NCI-H2081 (cell line): Measurements from ENCODE around the gene HTATSF1.

ENCODE experiments used
- DNase-seq, 2 experiments: peaks; one replicate each; lab custom pipeline; 2025; lab: John Stamatoyannopoulos, UW

Gene HTATSF1

DNA sequence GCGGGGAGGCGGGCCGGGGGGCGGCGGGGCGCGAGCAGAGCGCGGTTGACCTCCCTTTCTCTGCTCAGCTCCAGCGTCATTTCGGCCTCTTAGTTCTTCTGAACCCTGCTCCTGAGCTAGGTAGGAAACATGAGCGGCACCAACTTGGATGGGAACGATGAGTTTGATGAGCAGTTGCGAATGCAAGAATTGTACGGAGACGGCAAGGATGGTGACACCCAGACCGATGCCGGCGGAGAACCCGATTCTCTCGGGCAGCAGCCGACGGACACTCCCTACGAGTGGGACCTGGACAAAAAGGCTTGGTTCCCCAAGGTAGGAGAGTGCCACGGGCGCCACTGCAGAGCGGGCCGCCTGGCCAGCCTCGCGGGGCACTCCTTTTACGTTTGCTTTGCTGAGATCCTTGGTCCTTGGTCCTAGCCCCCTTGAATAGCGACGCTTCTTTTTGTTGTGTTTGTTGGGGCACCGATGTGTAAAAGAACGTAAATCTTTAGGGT lies at the start of gene HTATSF1:
HTATSF1 (plus strand) TSS at position 37 of the 497 bp plus-strand sequence; CDS start at position 130, 93 bp downstream.
- no peak for DNase-seq

DNA sequence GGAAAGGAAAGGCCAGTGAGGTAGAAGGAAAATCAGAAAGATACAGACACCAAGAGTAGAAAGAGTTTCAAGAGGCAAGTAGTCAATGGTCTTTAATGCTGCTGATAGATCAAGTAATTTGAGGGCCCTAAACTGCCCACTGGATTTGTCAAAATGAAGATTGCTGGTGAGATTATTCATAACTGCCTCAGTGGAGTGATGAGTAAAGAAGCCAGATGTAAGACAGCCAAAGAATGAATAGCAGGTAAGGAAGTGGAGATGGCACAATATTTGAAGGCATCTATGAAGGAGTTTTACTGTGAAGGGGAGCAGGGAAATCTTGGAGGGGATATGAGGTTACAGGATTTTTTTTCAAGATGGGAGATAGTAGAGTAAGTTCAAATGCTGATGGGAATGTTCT lies 49.4 kb upstream of the HTATSF1 start:
- no peak for DNase-seq

GRCh38 chrX:136450050-136450830 lies 47.2 kb upstream of the HTATSF1 start:
- DNase-seq = no peak

GRCh38 chrX:136452614-136453013 lies 44.8 kb upstream of the HTATSF1 start:
- DNase-seq = no peak

GRCh38 chrX:136453114-136453513 lies 44.3 kb upstream of the HTATSF1 start:
- no peak for DNase-seq

GRCh38 chrX:136453771-136454170 lies 43.6 kb upstream of the HTATSF1 start:
- peak; percentile 37 to 78 for DNase-seq

DNA sequence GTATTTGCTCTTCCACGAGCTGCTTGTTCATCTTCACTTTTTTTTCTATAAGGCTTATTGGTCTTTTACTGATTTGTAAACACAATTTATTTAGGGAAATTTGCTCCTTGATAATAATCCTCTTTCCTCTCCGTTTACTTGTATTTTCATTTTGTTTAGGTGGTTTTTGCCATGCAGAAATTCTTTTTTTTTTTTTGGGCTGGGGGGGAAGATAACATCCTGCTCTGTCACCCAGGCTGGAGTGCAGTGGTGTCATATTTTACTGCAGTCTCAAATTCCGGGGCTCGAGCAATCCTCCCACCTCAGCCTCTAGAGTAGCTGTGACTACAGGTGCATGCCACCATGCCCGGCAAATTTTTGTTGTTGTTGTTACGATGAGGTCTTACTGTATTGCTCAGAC lies 41.3 kb upstream of the HTATSF1 start:
- DNase-seq = no peak

DNA sequence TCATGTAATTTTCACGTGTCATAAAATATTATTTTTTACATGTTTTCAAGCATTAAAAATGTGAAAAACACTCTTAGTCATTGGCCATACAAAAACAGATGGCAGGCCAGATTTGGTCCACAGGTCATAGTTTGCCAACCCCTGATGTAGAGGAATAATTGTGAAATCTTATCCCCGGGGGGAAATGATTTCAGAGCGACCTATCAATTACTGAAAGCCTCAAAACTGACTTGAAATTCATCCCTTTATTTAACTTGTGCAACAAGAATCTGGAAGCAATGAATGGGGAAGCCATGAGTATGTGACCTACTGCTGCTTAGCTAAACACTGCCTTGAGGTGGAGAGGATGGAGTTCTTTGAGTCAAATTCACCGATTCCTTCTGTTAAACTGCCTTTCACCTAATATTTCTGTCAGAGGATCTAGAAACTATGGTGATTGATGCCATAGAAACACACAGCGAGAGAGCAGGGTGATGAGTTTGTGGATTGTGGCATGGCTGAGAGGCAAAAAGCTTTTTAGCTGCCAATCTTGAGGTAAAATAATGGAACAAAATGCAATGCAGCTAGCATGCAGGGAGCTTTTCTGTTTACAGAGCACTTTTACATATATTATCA lies 40.0 kb upstream of the HTATSF1 start:
- DNase-seq = peak in 1 of 2 experiments; percentile 28

GRCh38 chrX:136464589-136464988 lies 32.8 kb upstream of the HTATSF1 start:
- DNase-seq = no peak

DNA sequence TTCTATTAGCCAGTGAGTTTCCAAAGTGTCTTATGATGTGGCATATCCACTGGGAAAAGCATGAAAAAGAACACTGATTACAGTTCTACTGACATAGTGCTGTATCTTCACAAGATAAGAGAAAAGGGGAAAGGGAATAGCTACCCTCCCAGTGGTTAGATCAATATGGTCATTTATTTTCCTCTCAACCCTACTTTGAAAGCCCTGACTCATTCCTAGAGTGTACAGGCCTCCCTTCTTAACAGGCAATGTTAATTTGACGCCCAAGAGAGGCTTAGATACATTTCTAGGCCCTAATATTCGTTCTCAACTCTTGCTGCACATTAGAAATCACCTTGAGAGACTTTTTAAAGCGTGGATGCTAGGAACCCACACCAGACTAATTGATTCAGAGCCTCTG lies 30.1 kb upstream of the HTATSF1 start:
- no peak for DNase-seq

DNA sequence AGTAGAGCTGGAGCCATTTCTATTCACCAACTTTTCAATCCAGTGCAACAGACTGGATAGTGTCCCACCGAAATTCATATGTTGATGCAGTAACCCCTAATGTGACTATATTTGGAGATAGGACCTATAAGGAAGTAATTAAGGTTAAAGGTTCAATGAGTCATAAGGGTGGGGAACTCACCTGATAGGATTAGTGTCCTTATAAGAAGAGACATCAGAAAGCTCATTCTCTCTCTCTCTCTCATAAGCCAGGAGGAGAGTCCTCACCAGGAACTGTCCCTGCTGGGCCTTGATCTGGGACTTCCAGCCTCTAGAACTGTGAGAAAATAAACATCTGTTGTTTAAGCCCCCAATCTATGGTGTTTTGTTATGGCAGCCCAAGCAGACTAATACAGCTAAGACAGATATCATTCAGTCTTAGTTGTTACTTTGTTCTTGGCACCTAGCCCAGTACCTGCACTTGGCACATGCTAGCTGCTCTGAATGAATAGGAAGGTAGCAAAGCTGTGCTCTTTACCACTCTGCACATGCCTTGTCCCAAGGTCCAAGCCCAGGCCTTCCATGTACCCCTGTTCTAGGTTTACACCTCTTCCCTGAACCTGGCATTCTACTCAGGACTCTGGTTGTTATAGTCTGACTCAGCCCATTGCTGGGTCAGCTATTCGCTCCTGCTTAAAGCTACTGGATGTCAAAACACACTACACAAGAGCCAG lies 28.8 kb upstream of the HTATSF1 start:
- peak in 1 of 2 experiments; percentile 23 for DNase-seq

DNA sequence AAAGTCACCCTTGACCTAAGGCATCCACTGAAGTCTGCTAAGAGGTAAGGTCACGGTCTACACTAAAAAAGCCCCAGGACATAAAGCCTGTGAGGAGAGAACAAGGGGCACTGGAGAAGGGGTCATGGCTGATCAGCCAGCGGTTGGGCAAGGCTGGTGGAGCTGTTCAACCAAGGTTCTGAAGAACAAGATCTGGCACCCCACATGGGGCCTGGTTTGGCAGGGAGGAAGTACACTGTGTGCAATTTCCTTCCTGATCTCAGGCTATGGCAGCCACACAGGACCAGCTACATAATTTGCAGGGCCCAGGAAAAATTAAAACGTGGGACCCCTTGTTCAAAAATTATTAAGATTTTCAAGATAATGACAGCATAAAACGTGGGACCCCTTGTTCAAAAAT lies 23.7 kb upstream of the HTATSF1 start:
- no peak for DNase-seq

DNA sequence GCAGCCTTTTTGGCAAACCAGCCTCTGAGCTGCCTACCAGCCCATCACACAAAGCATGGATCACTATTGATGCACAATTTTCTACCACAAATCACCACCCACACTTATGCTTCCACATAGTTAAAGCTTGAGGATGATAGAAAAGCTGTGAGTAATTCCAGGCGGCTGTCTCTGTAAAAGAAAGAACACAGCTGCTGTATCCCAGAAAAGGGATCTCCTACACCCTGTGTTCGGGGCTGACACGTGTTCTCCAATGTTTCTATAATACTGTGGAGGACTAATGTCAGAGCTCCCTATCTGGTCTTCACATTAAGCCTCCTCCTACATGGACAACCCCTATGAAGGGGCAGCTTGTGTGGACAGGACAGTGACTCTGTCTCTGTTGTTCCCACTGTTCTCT lies 22.2 kb upstream of the HTATSF1 start:
- DNase-seq = no peak

GRCh38 chrX:136476501-136476900 lies 20.9 kb upstream of the HTATSF1 start:
- no peak for DNase-seq

DNA sequence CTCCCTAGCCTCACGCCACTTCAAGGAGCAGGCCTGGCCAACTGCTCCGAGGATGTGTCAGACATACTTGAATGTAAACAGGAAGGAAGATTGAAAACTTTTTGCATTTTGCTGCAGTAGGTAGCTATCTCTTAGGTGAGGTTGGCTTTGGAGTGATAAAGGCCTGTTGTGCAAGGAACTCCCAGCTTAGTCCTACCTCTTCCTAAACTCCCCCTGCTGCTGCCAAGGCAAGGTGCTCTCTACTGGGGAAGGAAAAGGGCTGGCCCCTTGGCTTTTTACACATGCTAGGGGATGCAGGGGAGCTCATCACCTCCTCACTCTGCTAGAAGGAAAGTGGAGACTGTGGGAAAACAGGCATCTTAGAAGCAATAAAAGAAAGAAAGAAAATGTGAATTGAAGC lies 20.4 kb upstream of the HTATSF1 start:
- no peak for DNase-seq

GRCh38 chrX:136480383-136480782 lies 17.0 kb upstream of the HTATSF1 start:
- DNase-seq = no peak

GRCh38 chrX:136487647-136488046 lies 9.7 kb upstream of the HTATSF1 start, which contains the start of gene BRS3:
Gene BRS3 (plus strand): TSS chrX:136487947. CDS start chrX:136488115, 168 bp downstream.
- no peak for DNase-seq

GRCh38 chrX:136488706-136489105 lies 8.7 kb upstream of the HTATSF1 start:
- DNase-seq = no peak

- DNase-seq = no peak
Observed at GRCh38 chrX:136491832-136492231, 5.6 kb upstream of the HTATSF1 start.

- no peak for DNase-seq
Observed at GRCh38 chrX:136493011-136493410, 4.4 kb upstream of the HTATSF1 start.

DNA sequence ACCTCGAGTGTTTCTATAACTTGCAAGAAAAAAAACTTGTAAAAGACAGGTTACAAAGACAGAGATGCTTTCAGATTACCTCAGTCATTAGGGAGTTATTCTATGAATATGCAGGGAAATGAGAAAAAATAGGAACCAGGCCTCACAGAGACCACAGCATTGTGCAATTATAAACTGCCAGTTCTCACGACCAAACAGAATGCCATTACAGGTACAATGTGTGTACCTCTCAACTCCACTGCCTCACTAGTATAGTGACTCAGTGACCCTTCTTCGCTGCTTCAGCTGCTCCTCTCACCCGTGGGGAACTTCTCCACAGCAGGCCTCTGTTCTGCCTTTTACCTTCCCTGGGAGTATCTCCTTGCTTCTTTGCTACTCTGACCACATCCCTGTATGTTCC lies 2.3 kb upstream of the HTATSF1 start:
- DNase-seq = no peak

DNA sequence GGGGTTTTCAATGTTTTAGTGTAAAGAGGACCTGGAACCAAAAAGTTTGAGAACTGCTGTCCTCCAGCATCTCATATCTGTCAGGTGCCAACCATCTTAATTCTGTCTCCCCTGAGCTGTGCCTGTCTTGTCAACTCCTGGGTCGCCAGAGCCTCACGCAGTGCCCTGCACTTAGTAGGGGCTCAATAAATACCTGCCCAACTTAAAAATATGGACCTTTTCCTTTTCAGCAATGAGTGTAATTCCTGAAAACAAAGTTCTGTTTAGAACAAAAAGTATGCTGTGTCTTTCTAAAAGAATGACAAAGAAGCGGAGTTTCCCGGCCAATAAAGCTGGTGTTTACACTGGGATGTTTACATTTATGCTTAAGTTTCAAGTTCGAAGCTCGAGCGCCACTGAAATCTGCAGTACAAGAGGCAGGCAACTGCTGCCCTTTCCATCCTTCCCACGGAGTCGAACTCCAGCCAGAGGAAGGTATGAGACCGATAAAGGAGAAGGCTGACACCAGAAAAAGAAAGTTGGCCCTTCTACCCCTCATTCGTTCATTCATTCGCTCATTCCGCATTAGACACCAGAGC lies 1.1 kb upstream of the HTATSF1 start:
- no peak for DNase-seq
